Spleen (tissue), 11 donors: ENCODE results near the gene PPP2R5C. TPM values are rescaled to one million over a fixed set of nuclear protein-coding genes. Genes with fewer than 3 reads are reported as not detected.

Source experiments
- DNase-seq: peaks from one replicate; pipeline ENCODE4 v3.0.0-alpha.2; 2020
- H3K27ac ChIP-seq, 8 donors: fragments of 200-600 bp; sonication (generic) in 7 of 8; 1 replicate in 4 of 8; 2 replicates in 4 of 8; pipeline versions ENCODE4 v1.5.0 to v1.8.0; 2016 to 2021; ENCODE audit warnings: inconsistent platforms in 4 of 8, mild to moderate bottlenecking in 4 of 8, moderate library complexity in 1 of 8
- H3K27me3 ChIP-seq, 7 donors: fragments of 200-600 bp; sonication (generic) in 6 of 7; replicated peaks in 1 of 7; 1 replicate in 4 of 7; 2 replicates in 3 of 7; pipeline versions ENCODE4 v1.5.0 to v1.8.0; 2016 to 2021; ENCODE audit warnings: inconsistent platforms in 3 of 7, mild to moderate bottlenecking in 1 of 7
- H3K36me3 ChIP-seq, 6 donors: fragments of 200-600 bp; sonication (generic) in 5 of 6; 1 replicate in 4 of 6; 2 replicates in 2 of 6; pipeline versions ENCODE4 v1.5.0 to v1.8.0; 2016 to 2021; ENCODE audit warnings: inconsistent platforms in 2 of 6
- H3K4me1 ChIP-seq, 6 donors: fragments of 200-600 bp; sonication (generic) in 5 of 6; 1 replicate in 3 of 6; 2 replicates in 3 of 6; pipeline versions ENCODE4 v1.5.0 to v1.8.0; 2016 to 2021; ENCODE audit warnings: inconsistent platforms in 3 of 6
- H3K4me3 ChIP-seq, 8 donors: fragments of 200-600 bp; sonication (generic) in 7 of 8; 1 replicate in 4 of 8; 2 replicates in 4 of 8; pipeline versions ENCODE4 v1.5.0 to v1.8.0; 2016 to 2021; ENCODE audit warnings: inconsistent platforms in 4 of 8, mild to moderate bottlenecking in 4 of 8, moderate library complexity in 2 of 8
- H3K9me3 ChIP-seq, 8 donors: fragments of 200-600 bp; sonication (generic) in 7 of 8; 1 replicate in 4 of 8; 2 replicates in 4 of 8; pipeline versions ENCODE4 v1.5.0 to v1.8.0; 2016 to 2021; ENCODE audit warnings: inconsistent platforms in 4 of 8
- POLR2A ChIP-seq, 3 donors: fragments of 450-650 bp; IDR thresholded peaks; one replicate each; pipeline ENCODE4 v1.5.1; 2017; ENCODE audit warnings: antibody characterized with exemption in 3 of 3, mild to moderate bottlenecking in 1 of 3
- POLR2AphosphoS5 ChIP-seq, 3 donors: sonication (generic); formaldehyde crosslinking; IDR thresholded peaks; one replicate each; pipeline ENCODE4 v1.5.1; 2017; ENCODE audit warnings: antibody characterized with exemption in 3 of 3
- WGBS, 5 donors: extraction: QIAGEN DNeasy Blood & Tissue Kit in 3 of 5; methylation state at CpG; one replicate each; pipeline versions ENCODE4 v1.1.5 to v1.1.7; 2013 to 2018; 5-methylcytosine and 5-hydroxymethylcytosine counted together
- intact Hi-C: fragments of 100-400 bp; cut with DNase I; formaldehyde crosslinking; loops from one replicate; pipeline ENCODE4 v1.15.0; 2023; ENCODE audit warnings: low total_unique reads
- polyA plus RNA-seq, 3 donors: library from polyadenylated mRNA; stranded (reverse); fragments of 200-250 nt; gene quantifications; one replicate each; pipeline ENCODE4 v1.2.1, GENCODE V29; 2013
- total RNA-seq, 7 donors: library from RNA; depleted of rRNA in 3 of 7; stranded (reverse); fragments of >200 nt in 3 of 7; fragmentation: NEBNext Ultra II Directional in 4 of 7; extraction: Animal tissue kit (Norgen Biotek cat#: 25700) in 4 of 7; gene quantifications; one replicate each; pipeline versions ENCODE4 v1.1.0 to v1.2.1, GENCODE V29; 2016 to 2021
- TF ChIP-seq, protein P1 (sequence below), 11 experiments: fragments of 200-600 bp in 7 of 11; fragments of 450-650 bp in 4 of 11; sonication (generic) in 4 of 11; IDR thresholded peaks in 8 of 11; conservative IDR thresholded peaks in 3 of 11; 1 replicate in 7 of 11; 2 replicates in 4 of 11; pipeline versions ENCODE4 v1.4.0 to v1.8.0; 2016 to 2021; ENCODE audit warnings: antibody characterized with exemption in 11 of 11, inconsistent platforms in 4 of 11, mild to moderate bottlenecking in 1 of 11
- donor health status: healthy with polysubstance abuse.
- donor health status: DM: no; HTN: no; CAD: no; lungs with moderate emphysema.
- donor health status: DM: no; HTN: no; CAD: no.
- donor health status: Bipolar disorder and iron deficiency.
- donor health status: healthy.
- donor health status: DM: no; HTN: no; CAD: no.
- donor health status: DM: yes; HTN: yes; CAD: no.

PPP2R5C gene
- total and polyA plus RNA-seq, 10 donors: 80.8 to 322 (median 198) TPM

DNA sequence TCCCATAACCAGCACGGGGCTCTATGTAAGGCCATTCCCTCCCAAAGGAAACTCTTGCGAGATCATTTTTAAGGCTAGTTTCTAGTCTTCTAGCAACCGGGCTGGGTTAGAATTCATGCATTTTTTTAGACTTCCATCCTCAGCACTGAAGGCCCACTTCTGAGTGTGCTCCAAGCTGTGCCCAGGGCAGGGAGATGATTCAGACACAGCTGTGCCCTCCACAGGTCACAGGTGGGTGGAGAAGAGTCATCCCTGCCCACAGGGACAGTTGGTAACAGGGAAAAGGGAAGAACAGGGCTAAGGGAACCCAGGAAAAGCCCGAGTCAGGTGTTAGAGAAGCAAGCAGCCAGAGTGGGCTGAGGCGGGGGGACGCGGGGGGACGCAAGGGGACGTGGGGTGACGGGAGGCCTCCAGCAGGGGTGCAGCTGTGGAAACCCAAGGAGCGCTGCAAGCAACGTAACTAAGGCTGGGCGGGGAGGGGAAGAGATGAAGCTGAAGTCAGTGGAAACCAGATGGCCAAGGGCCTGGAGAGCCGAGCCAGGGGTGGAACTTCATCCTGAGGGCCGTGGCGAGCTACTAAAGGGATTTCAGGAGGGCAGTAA lies 27.2 kb upstream of the PPP2R5C start:
- WGBS, 5 donors: 87 to 94% (median 88%) methylated on average over 16 of the region's 16 CpGs
- TF ChIP-seq POLR2AphosphoS5 (IDR thresholded peaks at IDR 0.05) (no peak), POLR2A (IDR thresholded peaks at IDR 0.05) (no peak)
- TF ChIP-seq, protein P1, sequence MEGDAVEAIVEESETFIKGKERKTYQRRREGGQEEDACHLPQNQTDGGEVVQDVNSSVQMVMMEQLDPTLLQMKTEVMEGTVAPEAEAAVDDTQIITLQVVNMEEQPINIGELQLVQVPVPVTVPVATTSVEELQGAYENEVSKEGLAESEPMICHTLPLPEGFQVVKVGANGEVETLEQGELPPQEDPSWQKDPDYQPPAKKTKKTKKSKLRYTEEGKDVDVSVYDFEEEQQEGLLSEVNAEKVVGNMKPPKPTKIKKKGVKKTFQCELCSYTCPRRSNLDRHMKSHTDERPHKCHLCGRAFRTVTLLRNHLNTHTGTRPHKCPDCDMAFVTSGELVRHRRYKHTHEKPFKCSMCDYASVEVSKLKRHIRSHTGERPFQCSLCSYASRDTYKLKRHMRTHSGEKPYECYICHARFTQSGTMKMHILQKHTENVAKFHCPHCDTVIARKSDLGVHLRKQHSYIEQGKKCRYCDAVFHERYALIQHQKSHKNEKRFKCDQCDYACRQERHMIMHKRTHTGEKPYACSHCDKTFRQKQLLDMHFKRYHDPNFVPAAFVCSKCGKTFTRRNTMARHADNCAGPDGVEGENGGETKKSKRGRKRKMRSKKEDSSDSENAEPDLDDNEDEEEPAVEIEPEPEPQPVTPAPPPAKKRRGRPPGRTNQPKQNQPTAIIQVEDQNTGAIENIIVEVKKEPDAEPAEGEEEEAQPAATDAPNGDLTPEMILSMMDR (IDR thresholded peaks at IDR 0.05 in 8 of 11, conservative IDR thresholded peaks at IDR 0.05 in 3 of 11): no peak

DNA sequence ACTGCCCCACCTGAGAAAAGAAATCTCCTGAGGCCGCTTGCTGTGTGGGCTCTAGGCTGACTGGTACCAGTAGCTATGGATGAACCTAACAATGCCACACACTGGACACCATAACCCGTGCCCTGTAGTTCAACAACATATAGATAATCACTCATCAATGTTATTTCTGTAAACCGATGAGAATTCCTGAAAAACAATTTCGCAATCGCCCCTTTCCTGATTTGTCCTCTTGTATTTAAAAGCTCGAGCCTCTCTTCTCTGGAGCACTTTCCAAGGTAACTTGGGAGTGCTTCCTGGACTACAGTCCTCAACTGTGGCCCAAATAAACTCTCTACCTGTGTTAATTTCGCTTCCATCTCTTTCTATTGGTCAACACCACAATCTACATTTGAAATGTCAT lies 26.1 kb upstream of the PPP2R5C start:
- H3K27ac ChIP-seq: no peak overlapping the region
- peaks cover 0 to 10% (median 7%) of the 10 kb centered on the region in 8 donors for H3K9me3 ChIP-seq
- H3K36me3 ChIP-seq: no peaks in the 10 kb centered on the region
- H3K4me1 ChIP-seq: peaks cover 3 to 48% (median 28%) of the 10 kb centered on the region in 6 donors
- DNase-seq: no peak
- no peak for TF ChIP-seq POLR2A (IDR thresholded peaks at IDR 0.05)
- TF ChIP-seq, protein P1 (IDR thresholded peaks at IDR 0.05 in 8 of 11, conservative IDR thresholded peaks at IDR 0.05 in 3 of 11): no peak
- TF ChIP-seq POLR2AphosphoS5 (IDR thresholded peaks at IDR 0.05): no peak
- peaks cover 0 to 6% (median 0%) of the 10 kb centered on the region in 7 donors for H3K27me3 ChIP-seq
- intact Hi-C loops: no loop called here
- 77 to 88% (median 86%) methylated on average over 7 of the region's 7 CpGs for WGBS, 5 donors
- no peak overlapping the region for H3K4me3 ChIP-seq

More for the DNA sequence above, 27.2 kb upstream of the PPP2R5C start:
- DNase-seq: peak; percentile 67
- Histone ChIP-seq H3K9me3 (no peaks in the 10 kb centered on the region), H3K27me3 (peaks cover 0 to 6% (median 0%) of the 10 kb centered on the region in 7 donors), H3K36me3 (no peaks in the 10 kb centered on the region), H3K4me3 (no peak overlapping the region), H3K27ac (no peak overlapping the region), H3K4me1 (peaks cover 3 to 48% (median 28%) of the 10 kb centered on the region in 6 donors)
- intact Hi-C loops: no loop called here

DNA sequence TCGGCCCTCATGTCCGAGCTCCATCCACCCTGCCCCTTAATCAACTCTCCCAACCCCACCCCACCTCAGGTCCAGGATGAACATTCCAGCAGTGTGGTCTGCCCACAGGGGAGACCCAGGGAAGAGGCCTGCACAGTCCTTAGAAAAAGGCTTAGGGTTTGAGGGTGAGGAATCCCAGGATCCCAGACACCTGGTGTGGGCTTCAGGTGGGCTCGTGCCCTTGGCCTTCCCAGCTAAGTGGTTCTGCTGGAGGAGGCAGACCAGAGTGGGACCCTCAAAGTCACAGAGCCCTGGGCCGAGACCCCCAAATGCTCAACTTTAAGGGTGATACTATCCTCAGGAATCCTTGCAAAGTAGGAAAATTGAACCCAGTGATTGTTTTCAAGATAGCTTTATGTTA lies 25.4 kb upstream of the PPP2R5C start:
- no peak overlapping the region for H3K4me3 ChIP-seq
- 75 to 95% (median 87%) methylated on average over 4 of the region's 4 CpGs for WGBS, 5 donors
- H3K36me3 ChIP-seq: no peaks in the 10 kb centered on the region
- H3K4me1 ChIP-seq: peaks cover 3 to 42% (median 24%) of the 10 kb centered on the region in 6 donors
- TF ChIP-seq POLR2AphosphoS5 (IDR thresholded peaks at IDR 0.05) (no peak), POLR2A (IDR thresholded peaks at IDR 0.05) (no peak)
- TF ChIP-seq, protein P1 (IDR thresholded peaks at IDR 0.05 in 8 of 11, conservative IDR thresholded peaks at IDR 0.05 in 3 of 11): no peak
- H3K27me3 ChIP-seq: peaks cover 0 to 6% (median 0%) of the 10 kb centered on the region in 7 donors
- no peak overlapping the region for H3K27ac ChIP-seq
- peaks cover 2 to 16% (median 13%) of the 10 kb centered on the region in 8 donors for H3K9me3 ChIP-seq
- no peak for DNase-seq
- intact Hi-C loops: no loop called here

DNA sequence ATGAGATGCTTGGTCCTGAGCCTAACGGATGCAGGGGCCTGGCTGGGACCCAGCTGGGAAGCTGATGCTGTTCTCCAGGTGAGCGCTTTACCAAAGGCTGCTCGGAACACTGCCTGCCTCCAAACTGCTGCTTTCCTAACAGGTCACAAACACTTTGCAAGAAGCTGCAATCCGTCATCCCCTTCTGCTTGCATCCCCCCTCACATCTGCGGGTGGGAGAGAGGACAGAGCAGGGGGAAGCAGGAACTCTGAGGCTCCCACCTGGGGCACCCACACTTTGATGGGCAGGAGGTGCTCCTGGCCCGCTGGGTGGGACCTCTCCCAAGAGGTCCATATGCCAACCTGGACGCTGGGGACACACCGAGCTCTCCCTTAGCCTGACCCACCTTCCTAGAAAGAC lies 24.9 kb upstream of the PPP2R5C start:
- H3K9me3 ChIP-seq: peaks cover 2 to 21% (median 18%) of the 10 kb centered on the region in 8 donors
- H3K4me1 ChIP-seq: peaks cover 0 to 37% (median 19%) of the 10 kb centered on the region in 6 donors
- no peak overlapping the region for H3K27ac ChIP-seq
- no peak overlapping the region for H3K4me3 ChIP-seq
- DNase-seq: peak; percentile 67
- no peak for TF ChIP-seq POLR2AphosphoS5 (IDR thresholded peaks at IDR 0.05)
- intact Hi-C loops: no loop called here
- H3K36me3 ChIP-seq: no peaks in the 10 kb centered on the region
- WGBS, 5 donors: 81 to 90% (median 87%) methylated on average over 8 of the region's 8 CpGs
- H3K27me3 ChIP-seq: peaks cover 0 to 6% (median 0%) of the 10 kb centered on the region in 7 donors
